Prostate gland (tissue), 2 donors: ENCODE data around the gene RRP1. TPM values are rescaled to one million over a fixed set of nuclear protein-coding genes. Genes with fewer than 3 reads are reported as not detected.

Experiments used
- DNase-seq: peaks from one replicate; pipeline ENCODE4 v3.0.0-alpha.2; 2019; ENCODE audit warnings: low spot score
- H3K27ac ChIP-seq, 2 donors: fragments of 200-600 bp; sonication (generic); 2 replicates each; pipeline ENCODE4 v1.5.1; 2017 to 2019
- H3K27me3 ChIP-seq: fragments of 200-600 bp; sonication (generic); replicated peaks from 2 replicates; pipeline ENCODE4 v1.5.1; 2019; ENCODE audit not compliant: insufficient read depth
- H3K36me3 ChIP-seq, 2 donors: fragments of 200-600 bp; sonication (generic); 1 replicate in 1 of 2; 2 replicates in 1 of 2; pipeline versions ENCODE4 v1.5.1 to v1.8.1; 2017 to 2019
- H3K4me1 ChIP-seq: fragments of 200-600 bp; sonication (generic); replicated peaks from 2 replicates; pipeline ENCODE4 v1.5.1; 2019
- H3K4me3 ChIP-seq, 2 donors: fragments of 200-600 bp; sonication (generic); 2 replicates each; pipeline ENCODE4 v1.5.1; 2017 to 2019
- H3K9me3 ChIP-seq: fragments of 200-600 bp; sonication (generic); 2 replicates; pipeline ENCODE4 v1.5.1; 2017
- CTCF ChIP-seq, 4 experiments: fragments of 200-600 bp in 2 of 4; fragments of 450-650 bp in 2 of 4; sonication (generic) in 2 of 4; IDR thresholded peaks; 1 replicate in 3 of 4; 2 replicates in 1 of 4; pipeline ENCODE4 v1.5.1; 2016 to 2019; ENCODE audit warnings: antibody characterized with exemption in 4 of 4, mild to moderate bottlenecking in 2 of 4, moderate library complexity in 2 of 4
- POLR2A ChIP-seq: fragments of 450-650 bp; IDR thresholded peaks from one replicate; pipeline ENCODE4 v1.6.1; 2016; ENCODE audit warnings: antibody characterized with exemption, mild to moderate bottlenecking
- POLR2AphosphoS5 ChIP-seq: sonication (generic); formaldehyde crosslinking; IDR thresholded peaks from one replicate; pipeline ENCODE4 v1.6.1; 2017; ENCODE audit warnings: antibody characterized with exemption
- WGBS: methylation state at CpG from one replicate; pipeline ENCODE4 v1.1.5; 2018; 5-methylcytosine and 5-hydroxymethylcytosine counted together
- intact Hi-C: fragments of 100-400 bp; cut with DNase I; formaldehyde crosslinking; loops from one replicate; pipeline ENCODE4 v1.14.2; 2022
- total RNA-seq, 2 donors: library from RNA; depleted of rRNA; stranded (reverse); fragments of >200 nt; gene quantifications; one replicate each; pipeline ENCODE4 v1.1.0, GENCODE V29; 2016

Gene RRP1
- total RNA-seq, 2 donors from 2014 or later = 29.4 to 37.5 TPM

GRCh38 chr21:43786807-43787440 is 2.5 kb upstream of the RRP1 start:
- Histone ChIP-seq H3K4me1 (peaks cover 3% of the 10 kb centered on the region), H3K36me3 (no peaks in the 10 kb centered on the region), H3K4me3 (no peak overlapping the region), H3K9me3 (no peaks in the 10 kb centered on the region), H3K27ac (no peak overlapping the region), H3K27me3 (no peaks in the 10 kb centered on the region)
- intact Hi-C loops = loop anchor here (5.0 kb wide), 1 partner anchor 130 kb away; the partner anchor contains the start of genes HSF2BP and RRP1B
- TF ChIP-seq POLR2A = no peak
- no peak for TF ChIP-seq POLR2AphosphoS5
- TF ChIP-seq CTCF (IDR thresholded peaks at IDR 0.05) = no peak
- WGBS = 94% methylated on average over 38 of the region's 38 CpGs
- DNase-seq = no peak

- peaks cover 3% of the 10 kb centered on the region for H3K4me1 ChIP-seq
- H3K4me3 ChIP-seq = peak overlapping the region; percentile 58 to 72
- H3K9me3 ChIP-seq = no peaks in the 10 kb centered on the region
- DNase-seq = no peak
- H3K27me3 ChIP-seq = no peaks in the 10 kb centered on the region
- H3K36me3 ChIP-seq = peaks cover 0 to 4% of the 10 kb centered on the region in 2 donors
- TF ChIP-seq POLR2A (no peak), CTCF (IDR thresholded peaks at IDR 0.05) (no peak), POLR2AphosphoS5 (no peak)
- intact Hi-C loops = no loop called here
- H3K27ac ChIP-seq = peak overlapping the region; percentile 84 to 86
- 16% methylated on average over 13 of the region's 13 CpGs for WGBS
Observed at GRCh38 chr21:43790010-43790524, 690 bp downstream of the RRP1 start.

GRCh38 chr21:43792406-43792805 is 3.0 kb downstream of the RRP1 start:
- H3K36me3 ChIP-seq = peaks cover 6 to 21% of the 10 kb centered on the region in 2 donors

GRCh38 chr21:43793243-43793642 is 3.9 kb downstream of the RRP1 start:
- Histone ChIP-seq H3K9me3 (no peaks in the 10 kb centered on the region), H3K27me3 (no peaks in the 10 kb centered on the region), H3K27ac (no peak overlapping the region), H3K4me1 (peaks cover 3% of the 10 kb centered on the region), H3K4me3 (no peak overlapping the region), H3K36me3 (peaks cover 11 to 28% of the 10 kb centered on the region in 2 donors)
- no peak for DNase-seq
- intact Hi-C loops = no loop called here
- 96% methylated on average over 16 of the region's 16 CpGs for WGBS
- TF ChIP-seq POLR2A (no peak), CTCF (IDR thresholded peaks at IDR 0.05) (no peak), POLR2AphosphoS5 (no peak)

More at GRCh38 chr21:43792406-43792805, 3.0 kb downstream of the RRP1 start:
- Histone ChIP-seq H3K4me1 (peaks cover 3% of the 10 kb centered on the region), H3K27me3 (no peaks in the 10 kb centered on the region), H3K4me3 (no peak overlapping the region), H3K27ac (no peak overlapping the region), H3K9me3 (no peaks in the 10 kb centered on the region)
- intact Hi-C loops = no loop called here
- 90% methylated on average over 8 of the region's 8 CpGs for WGBS
- TF ChIP-seq POLR2A (no peak), POLR2AphosphoS5 (no peak), CTCF (IDR thresholded peaks at IDR 0.05) (no peak)
- no peak for DNase-seq

- H3K4me3 ChIP-seq = no peak overlapping the region
- 93% methylated on average over 12 of the region's 12 CpGs for WGBS
Observed at GRCh38 chr21:43794311-43794710, 4.9 kb downstream of the RRP1 start.

More at GRCh38 chr21:43794311-43794710, 4.9 kb downstream of the RRP1 start:
- H3K36me3 ChIP-seq = peaks cover 14 to 28% of the 10 kb centered on the region in 2 donors
- TF ChIP-seq POLR2AphosphoS5 = no peak
- TF ChIP-seq POLR2A = no peak
- TF ChIP-seq CTCF (IDR thresholded peaks at IDR 0.05) = no peak
- no peaks in the 10 kb centered on the region for H3K9me3 ChIP-seq
- DNase-seq = no peak
- peaks cover 3% of the 10 kb centered on the region for H3K4me1 ChIP-seq
- H3K27ac ChIP-seq = no peak overlapping the region
- intact Hi-C loops = no loop called here
- no peaks in the 10 kb centered on the region for H3K27me3 ChIP-seq
